NT2/D1 (cell line): ENCODE data around the gene MAP3K3.

Experiments used
- YY1 ChIP-seq: IDR thresholded peaks from 2 replicates; pipeline ENCODE4 v1.6.1; 2011; ENCODE audit not compliant: insufficient read length, insufficient read depth
- ZNF274 ChIP-seq: IDR thresholded peaks from 2 replicates; pipeline ENCODE4 v1.6.1; 2011; ENCODE audit warnings: mild to moderate bottlenecking, low read depth, low read length

DNA sequence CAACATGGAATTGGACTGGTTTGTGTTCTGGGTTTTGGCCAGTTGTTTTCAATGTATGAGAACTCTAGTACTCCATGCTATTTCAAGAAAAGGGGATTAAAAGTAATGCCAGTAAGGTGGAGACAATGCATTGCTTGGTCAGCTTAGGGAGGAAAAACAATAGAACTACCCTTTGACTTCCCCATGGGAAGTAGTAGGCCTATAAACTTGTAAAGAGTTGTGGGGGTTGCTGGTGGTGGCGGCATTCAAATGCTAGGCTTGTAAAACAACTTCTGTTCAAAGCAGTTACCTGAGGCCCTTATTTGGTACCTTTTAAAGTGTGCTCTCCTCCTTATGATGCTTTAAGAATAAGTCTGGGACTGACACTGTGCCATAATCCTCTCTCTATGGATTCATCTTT is 9.4 kb downstream of the MAP3K3 start:
- no peak for TF ChIP-seq YY1
- TF ChIP-seq ZNF274 = no peak
